Caco-2 (cell line): ENCODE results near the gene AP4E1. TPM values are rescaled to one million over a fixed set of nuclear protein-coding genes. Genes with fewer than 3 reads are reported as not detected.

ENCODE experiments used
- BruUV-seq: library from RNA; stranded (reverse); fragments of 400-500 nt; replicated peaks from 2 replicates; lab custom pipeline; 2021; lab: Mats Ljungman, UMichigan
- CTCF ChIA-PET: fragments of 300-600 bp; sonication (Branson Sonifier 250); formaldehyde crosslinking; loops from one replicate; lab custom pipeline; 2022; ENCODE audit warnings: antibody characterized with exemption; lab: Charles Lee
- POLR2A ChIA-PET: fragments of 300-600 bp; sonication (Branson Sonifier 250); formaldehyde crosslinking; loops from one replicate; lab custom pipeline; 2022; ENCODE audit warnings: antibody characterized with exemption; lab: Charles Lee
- DNase-seq, 2 experiments: peaks; one replicate each; pipeline versions ENCODE4 v3.0.0 to v3.0.0-alpha.2; 2020 to 2022
- H3K27me3 ChIP-seq: replicated peaks from 2 replicates; pipeline ENCODE4 v1.6.0; 2011; ENCODE audit warnings: low read length; ENCODE audit not compliant: control insufficient read depth, insufficient read depth
- H3K36me3 ChIP-seq: 2 replicates; pipeline ENCODE4 v1.5.1; 2011; ENCODE audit warnings: low read length; ENCODE audit not compliant: control insufficient read depth, insufficient read depth
- H3K4me1 ChIP-seq: fragments of 250-450 bp; sonication (Bioruptor Pico); 2 replicates; pipeline ENCODE4 v1.5.1; 2020; ENCODE audit warnings: mild to moderate bottlenecking
- H3K4me3 ChIP-seq: 2 replicates; pipeline ENCODE4 v1.5.1; 2011; ENCODE audit warnings: low read depth, mild to moderate bottlenecking, control low read depth, low read length
- H3K9me3 ChIP-seq: fragments of 250-450 bp; sonication (Bioruptor Pico); 2 replicates; pipeline ENCODE4 v1.5.1; 2020; ENCODE audit warnings: mild to moderate bottlenecking, moderate library complexity
- H3K27ac Mint-ChIP-seq: one replicate; pipeline ENCODE4 v1.8.0; 2022; ENCODE audit warnings: mixed read lengths; ENCODE audit not compliant: unreplicated experiment
- H3K27me3 Mint-ChIP-seq: one replicate; pipeline ENCODE4 v1.8.0; 2022; ENCODE audit warnings: mixed read lengths; ENCODE audit not compliant: insufficient read depth, unreplicated experiment
- H3K36me3 Mint-ChIP-seq: one replicate; pipeline ENCODE4 v1.8.0; 2022; ENCODE audit warnings: mild to moderate bottlenecking, mixed read lengths; ENCODE audit not compliant: insufficient read depth, unreplicated experiment
- H3K4me1 Mint-ChIP-seq: one replicate; pipeline ENCODE4 v1.8.0; 2022; ENCODE audit warnings: low read depth, mixed read lengths; ENCODE audit not compliant: unreplicated experiment
- H3K4me3 Mint-ChIP-seq: one replicate; pipeline ENCODE4 v1.8.0; 2022; ENCODE audit warnings: mild to moderate bottlenecking, moderate library complexity, mixed read lengths; ENCODE audit not compliant: unreplicated experiment
- H3K9me3 Mint-ChIP-seq: one replicate; pipeline ENCODE4 v1.8.0; 2022; ENCODE audit warnings: mixed read lengths; ENCODE audit not compliant: unreplicated experiment
- intact Hi-C: fragments of 100-400 bp; cut with micrococcal nuclease; formaldehyde crosslinking; loops from one replicate; pipeline ENCODE4 v1.10.0; 2022; ENCODE audit not compliant: unreplicated experiment
- total RNA-seq: library from RNA; stranded (reverse); gene quantifications from 2 replicates; pipeline ENCODE4 v1.2.3, GENCODE V29; 2022
- TF ChIP-seq, protein P1 (sequence below), 2 experiments: fragments of 200-600 bp in 1 of 2; IDR thresholded peaks; 1 replicate in 1 of 2; 2 replicates in 1 of 2; pipeline versions ENCODE4 v1.5.1 to v1.8.0; 2011 to 2022; ENCODE audit warnings: antibody characterized with exemption in 1 of 2, control low read depth in 1 of 2, inconsistent platforms in 1 of 2, low read depth in 1 of 2, low read length in 1 of 2, mild to moderate bottlenecking in 1 of 2, moderate library complexity in 1 of 2; ENCODE audit not compliant: insufficient read depth in 1 of 2, severe bottlenecking in 1 of 2, unreplicated experiment in 1 of 2

AP4E1 gene
- total RNA-seq, 1 experiment from 2014 or later = 15.9 TPM

DNA sequence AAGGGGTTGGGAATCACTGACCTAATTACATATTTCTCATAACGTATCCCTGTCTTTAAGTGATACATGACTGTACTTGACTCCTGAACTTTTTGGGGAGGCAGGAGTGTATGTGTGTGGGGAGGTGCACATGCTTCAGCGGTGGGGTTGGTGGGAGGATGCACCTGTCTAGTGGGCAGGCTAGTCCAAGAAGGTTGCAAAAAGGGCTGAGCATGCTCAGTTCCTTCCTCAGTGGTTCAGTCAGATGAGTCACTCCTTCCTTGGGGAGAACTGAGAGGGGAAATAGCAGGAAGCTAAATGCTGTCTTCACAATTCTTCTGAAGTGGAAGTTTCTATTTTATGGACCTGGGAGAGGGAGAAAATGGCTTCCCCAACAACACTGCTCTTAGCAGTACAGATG, 24.6 kb upstream of the AP4E1 start:
- CTCF ChIA-PET = no interaction called here
- no peaks in the 10 kb centered on the region for H3K27me3 ChIP-seq
- no peaks in the 10 kb centered on the region for H3K27me3 Mint-ChIP-seq
- intact Hi-C loops = no loop called here
- H3K4me1 ChIP-seq = peaks cover 7% of the 10 kb centered on the region
- TF ChIP-seq, protein P1, sequence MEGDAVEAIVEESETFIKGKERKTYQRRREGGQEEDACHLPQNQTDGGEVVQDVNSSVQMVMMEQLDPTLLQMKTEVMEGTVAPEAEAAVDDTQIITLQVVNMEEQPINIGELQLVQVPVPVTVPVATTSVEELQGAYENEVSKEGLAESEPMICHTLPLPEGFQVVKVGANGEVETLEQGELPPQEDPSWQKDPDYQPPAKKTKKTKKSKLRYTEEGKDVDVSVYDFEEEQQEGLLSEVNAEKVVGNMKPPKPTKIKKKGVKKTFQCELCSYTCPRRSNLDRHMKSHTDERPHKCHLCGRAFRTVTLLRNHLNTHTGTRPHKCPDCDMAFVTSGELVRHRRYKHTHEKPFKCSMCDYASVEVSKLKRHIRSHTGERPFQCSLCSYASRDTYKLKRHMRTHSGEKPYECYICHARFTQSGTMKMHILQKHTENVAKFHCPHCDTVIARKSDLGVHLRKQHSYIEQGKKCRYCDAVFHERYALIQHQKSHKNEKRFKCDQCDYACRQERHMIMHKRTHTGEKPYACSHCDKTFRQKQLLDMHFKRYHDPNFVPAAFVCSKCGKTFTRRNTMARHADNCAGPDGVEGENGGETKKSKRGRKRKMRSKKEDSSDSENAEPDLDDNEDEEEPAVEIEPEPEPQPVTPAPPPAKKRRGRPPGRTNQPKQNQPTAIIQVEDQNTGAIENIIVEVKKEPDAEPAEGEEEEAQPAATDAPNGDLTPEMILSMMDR (IDR thresholded peaks at IDR 0.05; ENCODE audit: insufficient read depth in 1 of 2, low read depth in 1 of 2, low read length in 1 of 2, severe bottlenecking in 1 of 2, unreplicated experiment in 1 of 2) = no peak
- no peaks in the 10 kb centered on the region for H3K36me3 ChIP-seq
- BruUV-seq = no TSS peak
- H3K27ac Mint-ChIP-seq = no peak overlapping the region
- H3K4me3 Mint-ChIP-seq = no peak overlapping the region
- no peaks in the 10 kb centered on the region for H3K36me3 Mint-ChIP-seq
- POLR2A ChIA-PET = no interaction called here
- no peaks in the 10 kb centered on the region for H3K9me3 ChIP-seq
- H3K9me3 Mint-ChIP-seq = no peaks in the 10 kb centered on the region
- no peak for DNase-seq
- no peak overlapping the region for H3K4me3 ChIP-seq
- peaks cover 17% of the 10 kb centered on the region for H3K4me1 Mint-ChIP-seq

DNA sequence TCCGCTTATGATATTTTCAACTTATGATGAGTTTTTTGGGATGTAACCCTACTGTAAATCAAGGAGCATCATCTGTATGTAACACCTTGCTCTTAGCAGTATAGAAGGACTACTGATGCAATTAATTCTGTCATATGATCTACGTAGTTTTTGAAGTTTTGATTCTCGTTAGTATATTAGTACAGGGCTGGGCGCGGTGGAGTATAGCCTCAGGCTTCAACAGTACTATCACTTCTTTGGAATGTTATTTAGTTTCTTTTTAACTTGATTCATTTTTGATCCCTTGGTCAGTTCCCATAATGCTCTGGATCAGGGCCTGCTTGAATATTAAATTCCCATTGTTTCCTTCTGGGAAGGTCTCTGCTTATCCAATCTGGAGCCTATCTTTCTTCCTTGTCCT, 23.9 kb upstream of the AP4E1 start:
- H3K4me3 Mint-ChIP-seq = no peak overlapping the region
- Histone ChIP-seq H3K4me3 (no peak overlapping the region), H3K4me1 (peaks cover 7% of the 10 kb centered on the region), H3K27me3 (no peaks in the 10 kb centered on the region), H3K9me3 (no peaks in the 10 kb centered on the region), H3K36me3 (no peaks in the 10 kb centered on the region)
- no TSS peak for BruUV-seq
- TF ChIP-seq, protein P1 (IDR thresholded peaks at IDR 0.05; ENCODE audit: insufficient read depth in 1 of 2, low read depth in 1 of 2, low read length in 1 of 2, severe bottlenecking in 1 of 2, unreplicated experiment in 1 of 2) = no peak
- peaks cover 15% of the 10 kb centered on the region for H3K4me1 Mint-ChIP-seq
- H3K9me3 Mint-ChIP-seq = no peaks in the 10 kb centered on the region
- intact Hi-C loops = no loop called here
- ChIA-PET CTCF (no interaction called here), POLR2A (no interaction called here)
- DNase-seq = no peak
- H3K36me3 Mint-ChIP-seq = no peaks in the 10 kb centered on the region
- H3K27ac Mint-ChIP-seq = no peak overlapping the region
- no peaks in the 10 kb centered on the region for H3K27me3 Mint-ChIP-seq

DNA sequence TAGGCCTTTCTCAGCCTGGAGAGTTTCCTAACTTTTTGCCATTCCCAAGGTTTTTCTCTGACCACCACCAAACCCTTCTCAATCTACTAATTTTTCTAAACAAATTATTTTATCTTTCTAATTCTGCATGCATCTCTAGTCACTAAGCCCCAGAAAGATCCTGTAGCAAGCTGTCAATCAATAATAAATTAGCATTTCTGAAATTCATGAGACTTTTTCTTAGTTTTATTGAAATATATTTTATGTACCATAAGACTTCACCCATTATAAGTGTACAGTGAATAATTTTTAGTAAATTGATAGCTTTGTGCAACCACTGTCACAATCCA, 22.4 kb upstream of the AP4E1 start:
- Histone ChIP-seq H3K27me3 (no peaks in the 10 kb centered on the region), H3K4me3 (no peak overlapping the region), H3K4me1 (peaks cover 7% of the 10 kb centered on the region), H3K9me3 (peaks cover 2% of the 10 kb centered on the region; the same call in 1 of the 2 replicates), H3K36me3 (no peaks in the 10 kb centered on the region)
- no peaks in the 10 kb centered on the region for H3K27me3 Mint-ChIP-seq
- H3K4me3 Mint-ChIP-seq = no peak overlapping the region
- TF ChIP-seq, protein P1 (IDR thresholded peaks at IDR 0.05; ENCODE audit: insufficient read depth in 1 of 2, low read depth in 1 of 2, low read length in 1 of 2, severe bottlenecking in 1 of 2, unreplicated experiment in 1 of 2) = no peak
- no peak for DNase-seq
- POLR2A ChIA-PET = no interaction called here
- no peaks in the 10 kb centered on the region for H3K36me3 Mint-ChIP-seq
- CTCF ChIA-PET = interaction anchor here (0.9 kb wide), 1 partner anchor 121 kb away, joined by 4 read pairs; the partner anchor contains the start of gene SPPL2A
- BruUV-seq = no TSS peak
- H3K9me3 Mint-ChIP-seq = no peaks in the 10 kb centered on the region
- H3K27ac Mint-ChIP-seq = peak overlapping the region; percentile 59
- intact Hi-C loops = loop anchor here (1.0 kb wide), 1 partner anchor 21 kb away; no protein-coding TSS in a partner anchor
- H3K4me1 Mint-ChIP-seq = peaks cover 14% of the 10 kb centered on the region
